ENCODE results near the gene HIPK3.
"Not testable (repeated sequence)": the region's sequence is repeated elsewhere in the genome, so short reads cannot be mapped to it uniquely, and the experiment has no call there.

Gene HIPK3

GRCh38 chr11:33303541-33303940 is 46.4 kb downstream of the HIPK3 start:
- H3K27me3 Mint-ChIP-seq (ENCODE audit: low read depth) = no peaks in the 10 kb centered on the region
- no peak for DNase-seq (ENCODE audit: low spot score)
- H3K9me3 Mint-ChIP-seq = no peaks in the 10 kb centered on the region
- H3K4me1 Mint-ChIP-seq (ENCODE audit: low read depth) = no peaks in the 10 kb centered on the region
- H3K27ac Mint-ChIP-seq = no peak overlapping the region
- peaks cover under 1% of the 10 kb centered on the region for H3K36me3 Mint-ChIP-seq (ENCODE audit: low read depth)
- no peak overlapping the region for H3K4me3 Mint-ChIP-seq

DNA sequence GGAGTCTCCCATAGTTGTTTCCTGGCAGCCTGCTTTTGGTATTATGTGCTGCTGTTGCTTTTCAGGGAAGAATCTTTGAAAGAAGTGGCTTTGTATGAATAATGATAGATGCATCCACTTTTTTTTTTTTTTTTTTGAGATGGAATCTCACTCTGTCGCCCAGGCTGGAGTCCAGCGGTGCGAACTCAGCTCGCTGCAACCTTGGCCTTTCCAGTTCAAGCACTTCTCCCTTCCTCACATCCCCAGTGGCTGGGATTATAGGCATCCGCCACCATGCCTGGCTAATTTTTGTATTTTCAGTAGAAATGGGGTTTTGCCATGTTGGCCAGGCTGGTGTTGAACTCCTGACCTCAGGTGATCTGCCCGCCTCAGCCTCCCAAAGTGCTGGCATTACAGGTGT is 49.6 kb downstream of the HIPK3 start:
- DNase-seq (ENCODE audit: low spot score); H3K36me3 Mint-ChIP-seq (ENCODE audit: low read depth); H3K4me3 Mint-ChIP-seq; H3K27ac Mint-ChIP-seq; H3K9me3 Mint-ChIP-seq; H3K4me1 Mint-ChIP-seq (ENCODE audit: low read depth); H3K27me3 Mint-ChIP-seq (ENCODE audit: low read depth): not testable (repeated sequence)

- Mint-ChIP-seq H3K36me3 (ENCODE audit: low read depth) (peaks cover 2% of the 10 kb centered on the region), H3K27me3 (ENCODE audit: low read depth) (no peaks in the 10 kb centered on the region), H3K27ac (no peak overlapping the region), H3K4me1 (ENCODE audit: low read depth) (peaks cover 10% of the 10 kb centered on the region), H3K9me3 (no peaks in the 10 kb centered on the region), H3K4me3 (no peak overlapping the region)
- no peak for DNase-seq (ENCODE audit: low spot score)
Observed at GRCh38 chr11:33307984-33308383, 50.8 kb downstream of the HIPK3 start.

DNA sequence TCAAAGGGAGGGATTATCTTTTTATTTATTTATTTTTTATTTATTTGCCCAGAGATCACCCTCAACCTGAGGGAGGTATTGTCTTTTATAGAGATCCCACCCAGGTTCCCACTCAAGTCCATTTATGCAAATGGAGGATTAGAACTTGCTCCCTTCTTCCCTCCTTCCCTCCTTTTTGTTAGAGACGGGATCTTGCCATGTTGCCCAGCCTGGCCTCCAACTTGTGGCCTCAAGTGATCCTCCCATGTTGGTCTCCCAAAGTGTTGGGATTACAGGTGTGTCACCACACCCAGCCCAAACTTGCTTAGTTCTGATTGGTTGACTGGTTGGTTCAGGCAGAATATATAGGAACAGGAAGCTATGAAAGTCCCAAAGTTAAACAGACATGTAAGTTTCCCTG is 51.9 kb downstream of the HIPK3 start:
- peaks cover 10% of the 10 kb centered on the region for H3K4me1 Mint-ChIP-seq (ENCODE audit: low read depth)
- no peak overlapping the region for H3K4me3 Mint-ChIP-seq
- peaks cover 2% of the 10 kb centered on the region for H3K36me3 Mint-ChIP-seq (ENCODE audit: low read depth)
- no peak overlapping the region for H3K27ac Mint-ChIP-seq
- no peaks in the 10 kb centered on the region for H3K27me3 Mint-ChIP-seq (ENCODE audit: low read depth)
- H3K9me3 Mint-ChIP-seq = no peaks in the 10 kb centered on the region
- DNase-seq (ENCODE audit: low spot score) = no peak

- no peak overlapping the region for H3K27ac Mint-ChIP-seq
- H3K9me3 Mint-ChIP-seq = no peaks in the 10 kb centered on the region
- H3K36me3 Mint-ChIP-seq (ENCODE audit: low read depth) = peaks cover 8% of the 10 kb centered on the region
- H3K4me1 Mint-ChIP-seq (ENCODE audit: low read depth) = peaks cover 10% of the 10 kb centered on the region
- no peaks in the 10 kb centered on the region for H3K27me3 Mint-ChIP-seq (ENCODE audit: low read depth)
- DNase-seq (ENCODE audit: low spot score) = no peak
- no peak overlapping the region for H3K4me3 Mint-ChIP-seq
Observed at GRCh38 chr11:33310720-33311500, 53.7 kb downstream of the HIPK3 start.

DNA sequence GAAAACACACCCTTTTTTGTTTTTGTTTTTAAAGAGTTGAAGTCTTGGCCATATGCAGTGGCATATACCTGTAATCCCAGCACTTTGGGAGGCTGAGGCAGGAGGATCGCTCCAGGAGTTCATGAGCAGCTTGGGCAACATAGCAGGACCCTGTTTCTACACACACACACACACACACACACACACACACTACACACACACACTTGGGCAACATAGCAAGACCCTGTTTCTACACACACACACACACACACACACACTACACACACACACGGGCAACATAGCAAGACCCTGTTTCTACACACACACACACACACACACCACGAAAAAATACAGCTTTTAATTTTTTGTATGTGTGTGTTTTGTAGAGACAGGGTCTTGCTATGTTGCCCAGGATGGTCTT is 54.5 kb downstream of the HIPK3 start:
- Mint-ChIP-seq H3K27ac (no peak overlapping the region), H3K4me3 (no peak overlapping the region), H3K9me3 (no peaks in the 10 kb centered on the region), H3K36me3 (ENCODE audit: low read depth) (peaks cover 8% of the 10 kb centered on the region), H3K4me1 (ENCODE audit: low read depth) (peaks cover 10% of the 10 kb centered on the region), H3K27me3 (ENCODE audit: low read depth) (no peaks in the 10 kb centered on the region)
- no peak for DNase-seq (ENCODE audit: low spot score)

DNA sequence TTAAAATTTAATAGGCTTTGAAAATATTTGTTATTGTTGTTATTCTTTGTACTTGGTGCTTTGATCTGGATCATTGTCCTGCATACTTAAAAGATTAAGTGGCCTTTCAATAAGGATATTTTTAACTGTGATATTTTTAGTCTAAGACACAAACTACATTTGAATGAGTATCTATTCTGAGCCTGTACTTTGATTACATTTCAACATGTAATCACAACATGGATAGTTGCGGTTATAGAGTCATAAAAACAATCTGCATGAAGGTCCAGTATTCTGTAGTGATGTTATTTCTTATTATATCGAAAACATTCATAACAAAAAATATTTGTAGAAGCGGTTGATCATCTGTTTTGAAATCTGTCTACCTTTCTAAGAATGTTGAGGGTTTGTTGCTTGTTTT is 58.6 kb downstream of the HIPK3 start:
- Mint-ChIP-seq H3K4me3 (no peak overlapping the region), H3K27ac (no peak overlapping the region), H3K36me3 (ENCODE audit: low read depth) (peaks cover 6% of the 10 kb centered on the region), H3K27me3 (ENCODE audit: low read depth) (no peaks in the 10 kb centered on the region), H3K4me1 (ENCODE audit: low read depth) (peaks cover 6% of the 10 kb centered on the region), H3K9me3 (no peaks in the 10 kb centered on the region)
- DNase-seq (ENCODE audit: low spot score) = no peak

DNA sequence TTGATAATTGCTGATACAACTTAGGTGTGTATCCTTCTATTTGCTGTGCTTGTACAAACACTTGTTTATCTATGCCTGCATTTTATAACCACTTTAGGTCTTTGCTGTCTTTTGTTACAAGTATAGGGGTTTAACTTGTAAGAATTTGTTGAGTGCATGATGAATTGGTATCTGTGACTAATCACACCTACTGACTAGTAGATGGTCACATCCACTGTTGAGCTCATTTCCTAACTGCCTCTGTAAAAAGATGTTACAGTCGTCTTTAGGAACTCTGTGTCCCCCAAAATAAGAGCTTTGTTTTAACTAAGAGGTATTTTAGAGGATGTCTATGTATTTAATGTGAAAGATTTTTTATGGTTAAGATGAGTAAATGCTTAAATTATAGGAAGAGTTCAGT is 60.5 kb downstream of the HIPK3 start:
- H3K27me3 Mint-ChIP-seq (ENCODE audit: low read depth) = no peaks in the 10 kb centered on the region
- no peaks in the 10 kb centered on the region for H3K9me3 Mint-ChIP-seq
- peaks cover 4% of the 10 kb centered on the region for H3K4me1 Mint-ChIP-seq (ENCODE audit: low read depth)
- H3K27ac Mint-ChIP-seq = no peak overlapping the region
- DNase-seq (ENCODE audit: low spot score) = no peak
- H3K4me3 Mint-ChIP-seq = no peak overlapping the region
- H3K36me3 Mint-ChIP-seq (ENCODE audit: low read depth) = peaks cover 6% of the 10 kb centered on the region

- DNase-seq (ENCODE audit: low spot score) = no peak
- Mint-ChIP-seq H3K27ac (no peak overlapping the region), H3K4me1 (ENCODE audit: low read depth) (peaks cover 3% of the 10 kb centered on the region), H3K4me3 (no peak overlapping the region), H3K9me3 (no peaks in the 10 kb centered on the region), H3K27me3 (ENCODE audit: low read depth) (no peaks in the 10 kb centered on the region), H3K36me3 (ENCODE audit: low read depth) (peaks cover 4% of the 10 kb centered on the region)
Observed at GRCh38 chr11:33320016-33320813, 63.0 kb downstream of the HIPK3 start.

DNA sequence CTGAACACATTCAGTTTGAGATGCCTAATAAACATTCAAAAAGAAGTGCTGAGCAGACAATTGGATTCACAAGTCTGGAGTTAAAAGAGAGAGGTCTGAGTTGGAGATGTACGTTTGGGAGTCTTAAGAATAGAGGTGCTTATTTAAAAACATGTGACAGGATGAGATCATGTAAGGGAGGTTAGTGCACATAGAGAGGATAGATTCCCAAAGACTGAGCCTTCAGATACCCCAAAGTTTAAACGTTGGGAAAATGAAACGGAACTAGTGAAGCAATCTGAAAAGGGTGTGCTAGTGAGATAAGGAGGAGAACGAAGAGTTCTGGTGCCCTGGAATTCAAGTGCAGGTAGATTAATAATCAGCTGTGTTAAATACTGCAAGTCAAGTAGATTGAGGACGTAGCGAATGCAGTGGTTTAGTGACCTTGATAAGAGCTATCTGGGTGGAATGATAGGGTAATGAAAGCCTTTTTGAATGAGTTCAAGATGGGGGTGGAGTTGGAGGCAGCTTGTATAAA is 63.7 kb downstream of the HIPK3 start:
- Mint-ChIP-seq H3K4me1 (ENCODE audit: low read depth) (peaks cover 5% of the 10 kb centered on the region), H3K27me3 (ENCODE audit: low read depth) (no peaks in the 10 kb centered on the region), H3K27ac (no peak overlapping the region), H3K36me3 (ENCODE audit: low read depth) (peaks cover under 1% of the 10 kb centered on the region), H3K9me3 (no peaks in the 10 kb centered on the region), H3K4me3 (no peak overlapping the region)
- DNase-seq (ENCODE audit: low spot score) = no peak

- no peak overlapping the region for H3K4me3 Mint-ChIP-seq
- no peaks in the 10 kb centered on the region for H3K27me3 Mint-ChIP-seq (ENCODE audit: low read depth)
- H3K9me3 Mint-ChIP-seq = no peaks in the 10 kb centered on the region
- DNase-seq (ENCODE audit: low spot score) = no peak
- no peak overlapping the region for H3K27ac Mint-ChIP-seq
- peaks cover 5% of the 10 kb centered on the region for H3K4me1 Mint-ChIP-seq (ENCODE audit: low read depth)
- no peaks in the 10 kb centered on the region for H3K36me3 Mint-ChIP-seq (ENCODE audit: low read depth)
Observed at GRCh38 chr11:33321422-33321821, 64.2 kb downstream of the HIPK3 start.

DNA sequence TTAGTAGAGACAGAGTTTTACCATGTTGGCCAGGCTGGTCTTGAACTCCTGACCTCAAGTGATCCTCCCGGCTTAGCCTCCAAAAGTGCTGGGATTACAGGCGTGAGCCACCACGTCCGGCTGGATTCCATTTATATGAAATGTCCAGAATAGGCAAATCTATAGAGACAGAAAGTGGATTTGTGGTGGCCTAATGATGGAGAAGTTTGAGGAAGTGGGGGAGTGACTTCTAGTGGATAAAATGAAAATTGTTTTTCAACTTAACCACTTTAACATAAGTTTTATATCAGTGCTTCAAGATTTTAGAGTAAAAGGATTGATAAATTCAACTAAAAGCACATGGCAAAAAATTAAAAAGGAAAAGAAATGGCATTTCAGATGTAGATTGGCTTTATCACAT is 66.2 kb downstream of the HIPK3 start:
- DNase-seq (ENCODE audit: low spot score) = no peak
- Mint-ChIP-seq H3K27ac (no peak overlapping the region), H3K4me3 (no peak overlapping the region), H3K27me3 (ENCODE audit: low read depth) (no peaks in the 10 kb centered on the region), H3K9me3 (no peaks in the 10 kb centered on the region), H3K4me1 (ENCODE audit: low read depth) (peaks cover 2% of the 10 kb centered on the region), H3K36me3 (ENCODE audit: low read depth) (no peaks in the 10 kb centered on the region)

GRCh38 chr11:33324302-33324985 is 67.3 kb downstream of the HIPK3 start:
- H3K4me1 Mint-ChIP-seq (ENCODE audit: low read depth) = peaks cover 2% of the 10 kb centered on the region
- H3K27me3 Mint-ChIP-seq (ENCODE audit: low read depth) = no peaks in the 10 kb centered on the region
- no peaks in the 10 kb centered on the region for H3K9me3 Mint-ChIP-seq
- no peaks in the 10 kb centered on the region for H3K36me3 Mint-ChIP-seq (ENCODE audit: low read depth)
- no peak overlapping the region for H3K27ac Mint-ChIP-seq
- no peak for DNase-seq (ENCODE audit: low spot score)
- no peak overlapping the region for H3K4me3 Mint-ChIP-seq

- no peak overlapping the region for H3K27ac Mint-ChIP-seq
- peaks cover 3% of the 10 kb centered on the region for H3K36me3 Mint-ChIP-seq (ENCODE audit: low read depth)
- no peaks in the 10 kb centered on the region for H3K9me3 Mint-ChIP-seq
- H3K4me3 Mint-ChIP-seq = no peak overlapping the region
- no peak for DNase-seq (ENCODE audit: low spot score)
- H3K27me3 Mint-ChIP-seq (ENCODE audit: low read depth) = no peaks in the 10 kb centered on the region
- peaks cover 5% of the 10 kb centered on the region for H3K4me1 Mint-ChIP-seq (ENCODE audit: low read depth)
Observed at GRCh38 chr11:33325451-33325850, 68.3 kb downstream of the HIPK3 start.
